HG03159 (cell line): ENCODE measurements around the gene FAM78B.

Source experiments
- ATAC-seq: cut with Tn5 transposase; IDR thresholded peaks from one replicate; pipeline ENCODE4 v1.9.1; 2021; ENCODE audit warnings: mild to moderate bottlenecking, moderate library complexity; ENCODE audit not compliant: unreplicated experiment

The FAM78B gene

DNA sequence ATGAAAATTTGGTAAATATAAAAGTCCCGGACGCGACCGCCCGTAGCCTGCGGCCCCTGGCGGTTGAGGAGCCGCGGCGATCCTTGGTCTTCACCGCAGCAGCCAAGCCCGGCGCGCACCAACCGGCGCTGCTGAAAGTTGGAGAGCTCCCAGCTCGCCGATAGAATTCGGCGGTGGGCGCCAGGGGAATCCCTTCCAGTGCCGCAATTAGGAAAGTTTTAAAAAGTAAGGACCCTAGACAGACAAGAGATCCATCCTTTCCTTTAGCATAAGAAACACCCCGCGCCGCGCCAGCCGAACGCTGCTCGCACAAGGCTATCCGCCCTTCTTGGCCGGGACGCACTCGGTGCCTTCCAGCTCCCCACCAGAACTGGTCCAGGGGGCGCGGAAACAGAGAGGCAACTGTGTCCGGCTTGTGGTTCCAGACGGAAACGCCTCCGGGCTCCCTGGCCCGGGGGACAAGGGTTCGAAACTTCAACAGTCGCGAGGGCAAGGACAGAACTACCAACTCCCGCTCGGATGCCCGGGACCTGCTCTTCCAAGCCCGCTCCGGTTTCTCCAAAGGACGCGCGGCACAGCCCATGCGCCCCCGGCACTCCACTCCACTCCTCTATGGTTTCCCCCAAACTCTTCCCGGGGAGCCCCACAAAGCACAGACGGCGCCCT, 1.7 kb downstream of the FAM78B start:
- ATAC-seq: no peak

DNA sequence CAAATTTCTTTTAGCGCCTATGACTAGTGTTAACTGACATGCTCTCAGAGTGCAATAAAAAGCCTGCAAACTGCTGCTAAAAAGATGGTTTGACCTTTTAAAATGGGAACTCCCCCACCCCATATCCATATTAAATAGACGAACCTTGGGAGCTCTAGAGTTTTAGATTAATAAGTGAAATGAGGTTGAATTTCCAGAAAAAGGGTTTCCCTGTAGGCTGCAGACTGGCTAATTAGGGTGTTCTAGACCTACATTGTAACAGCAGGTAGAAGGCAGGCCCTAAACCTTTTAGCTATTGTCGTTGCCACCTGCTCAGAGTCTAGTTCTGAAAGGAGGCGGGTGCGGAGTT, 2.2 kb downstream of the FAM78B start:
- ATAC-seq: no peak

DNA sequence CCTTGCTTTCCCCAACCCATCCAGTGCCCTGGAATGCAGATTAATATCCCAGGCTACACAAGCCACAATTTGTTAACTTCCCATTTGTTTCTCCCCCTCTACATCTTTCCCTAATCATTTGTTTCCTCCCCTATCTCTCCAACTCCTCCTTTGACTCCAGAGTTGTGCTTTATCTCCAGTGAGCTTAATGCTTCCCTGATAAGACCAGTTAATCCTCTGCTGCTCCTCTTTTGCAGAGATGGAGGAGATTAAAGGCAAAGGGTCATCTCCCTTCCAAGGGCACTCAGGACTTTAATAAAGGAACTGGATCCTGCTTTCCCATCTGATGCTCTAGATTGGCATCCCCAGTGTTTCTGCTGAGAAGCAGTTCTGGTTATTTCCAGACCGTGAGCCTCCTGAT, 7.1 kb downstream of the FAM78B start:
- no peak for ATAC-seq

DNA sequence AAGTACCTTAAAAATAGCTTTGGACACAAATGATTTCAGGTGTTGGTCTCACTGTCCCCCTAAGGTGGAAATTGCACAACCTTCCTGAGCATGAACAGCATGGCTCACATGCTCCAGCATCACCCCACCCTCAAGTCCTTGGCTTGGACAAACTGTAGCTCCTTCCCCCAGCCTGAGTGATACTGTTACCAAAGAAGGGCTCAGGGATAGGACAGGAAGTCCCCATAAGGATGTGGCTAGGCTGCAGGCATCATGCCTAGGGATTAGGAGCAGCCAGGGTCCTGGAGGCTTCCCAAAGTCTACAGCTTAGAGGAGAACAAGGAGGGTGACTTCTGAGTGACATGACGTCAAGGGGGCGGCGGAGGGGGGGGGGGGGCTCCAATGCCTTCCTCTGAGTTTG, 10.1 kb downstream of the FAM78B start:
- no peak for ATAC-seq

DNA sequence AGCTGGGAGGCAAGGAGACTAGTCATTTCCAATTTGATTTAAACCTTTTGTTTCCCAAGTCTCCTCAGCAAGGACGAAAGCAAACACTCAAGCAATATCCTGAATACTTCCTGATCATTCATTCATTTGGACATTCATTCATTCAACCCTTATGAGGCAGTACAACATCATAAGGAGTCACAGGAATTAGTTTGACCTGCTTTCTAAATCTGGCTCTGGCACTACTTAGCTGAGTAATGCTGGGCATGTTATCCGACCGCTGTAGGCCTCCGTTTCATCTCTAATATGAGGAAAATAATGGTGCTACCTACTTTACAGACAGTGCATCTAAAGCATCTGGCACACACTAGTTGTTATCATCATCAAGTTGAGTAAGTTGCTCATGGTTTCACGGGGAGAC, 11.7 kb downstream of the FAM78B start:
- ATAC-seq: no peak

DNA sequence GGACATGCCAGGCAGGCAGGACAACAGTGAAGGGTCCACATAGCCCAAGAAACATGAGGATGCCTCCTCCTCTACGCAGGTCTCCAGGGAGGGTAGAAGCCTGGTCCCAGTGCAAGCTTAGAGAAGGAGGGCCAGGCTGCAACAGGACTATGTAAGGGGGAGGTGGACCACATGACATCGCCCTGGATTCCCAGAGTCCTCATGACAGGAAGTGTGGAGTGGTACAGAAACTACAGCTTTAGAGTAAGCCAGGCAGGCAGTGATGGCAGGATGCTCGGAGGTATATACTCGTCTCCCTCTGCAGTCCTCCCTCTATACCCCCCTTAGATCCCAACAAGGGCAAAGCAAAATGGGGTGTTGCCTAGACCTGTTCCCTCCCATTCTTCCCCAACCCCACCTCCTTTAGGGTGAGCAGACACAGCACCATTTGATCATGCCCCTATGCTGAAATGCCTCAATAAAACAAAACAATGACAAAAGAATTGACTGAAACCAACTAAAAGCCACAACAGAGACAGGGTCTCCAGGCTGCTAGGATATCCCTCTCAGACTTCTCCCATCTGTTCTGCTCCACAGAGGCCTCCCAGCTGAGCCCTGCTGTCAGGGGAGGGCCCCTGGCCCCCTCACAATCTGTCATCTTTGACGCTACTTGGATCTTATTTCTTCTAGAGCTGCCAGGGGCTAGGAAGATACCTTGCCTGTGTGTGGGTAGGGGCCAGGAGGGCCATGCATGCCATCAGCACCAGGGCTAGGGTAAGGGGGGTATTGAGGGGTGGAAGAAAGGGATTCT, 13.1 kb downstream of the FAM78B start:
- ATAC-seq: no peak

DNA sequence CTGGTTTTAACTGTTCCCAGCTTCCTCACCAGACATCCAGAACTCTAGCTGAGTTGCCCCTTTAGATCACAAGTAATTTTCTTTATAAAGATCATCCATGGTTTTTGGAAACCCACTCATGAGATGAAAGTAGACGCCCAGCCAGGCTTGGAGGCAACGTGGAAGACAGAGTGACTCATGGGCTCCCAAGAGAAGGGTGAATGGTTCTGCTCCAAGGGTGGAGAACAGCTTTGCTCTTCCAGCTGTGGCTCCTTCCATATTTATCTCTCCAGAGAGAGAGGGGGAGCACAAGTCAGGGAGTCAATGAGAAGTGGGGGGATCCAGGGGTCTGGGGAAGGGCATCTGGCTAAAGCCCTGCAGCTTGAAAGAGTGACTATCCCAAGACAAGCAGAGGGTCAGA, 13.8 kb downstream of the FAM78B start:
- no peak for ATAC-seq

DNA sequence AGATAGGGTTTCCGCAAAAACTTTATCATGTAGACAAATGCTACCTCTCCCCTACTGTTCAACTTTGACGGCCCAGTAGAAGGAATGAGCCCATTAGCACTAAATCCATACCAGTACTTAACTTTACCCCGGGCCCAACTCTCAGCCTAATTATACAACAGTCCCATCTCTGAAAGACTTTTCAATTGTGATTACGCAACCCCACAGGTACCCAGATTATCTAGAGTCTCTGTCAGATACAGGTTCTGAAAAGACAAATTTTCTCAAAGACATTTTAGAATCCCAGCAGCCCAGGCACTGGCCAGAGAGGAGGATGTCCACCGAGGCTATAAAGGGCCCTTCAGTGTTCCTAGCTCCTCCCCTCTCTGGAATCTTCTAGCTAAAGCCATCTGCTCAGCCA, 15.0 kb downstream of the FAM78B start:
- no peak for ATAC-seq

DNA sequence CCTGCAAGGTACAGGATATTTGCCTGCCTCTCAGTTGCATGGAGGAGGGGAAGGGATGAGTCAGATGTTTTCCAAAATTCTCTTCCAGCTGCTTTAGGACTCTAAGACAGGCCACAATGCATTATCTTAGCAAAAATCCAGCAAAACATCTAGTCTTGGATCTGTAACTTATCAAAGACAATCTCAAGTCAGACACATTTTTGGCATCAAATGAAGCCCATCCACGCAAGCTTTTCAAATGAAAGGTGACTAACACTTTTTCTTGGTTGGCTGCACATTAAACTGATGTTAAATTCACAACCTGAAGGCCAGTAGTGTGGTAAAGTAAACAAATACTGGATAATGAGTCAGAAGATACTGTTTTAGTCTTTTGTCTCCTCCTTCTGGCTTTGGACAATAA, 21.3 kb downstream of the FAM78B start:
- no peak for ATAC-seq

DNA sequence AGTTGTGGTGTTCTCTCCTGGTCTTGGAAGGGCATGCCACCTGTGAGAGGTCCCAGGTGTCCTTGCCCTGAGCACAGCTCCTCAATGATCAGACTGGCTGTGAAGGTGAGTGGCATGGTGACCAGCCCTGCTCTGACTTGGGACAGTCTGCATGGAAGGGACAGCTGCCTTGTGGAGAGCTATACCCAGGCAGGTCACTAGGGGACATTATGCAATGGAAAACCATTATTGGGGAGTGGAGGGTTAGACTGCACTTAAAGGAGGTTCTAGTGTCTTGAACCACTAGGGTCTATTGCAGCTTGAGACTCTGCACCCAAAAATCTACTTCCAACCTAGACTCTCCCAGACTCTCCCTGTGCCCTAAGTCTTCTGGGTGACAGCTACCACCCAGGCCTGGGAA, 24.8 kb downstream of the FAM78B start:
- no peak for ATAC-seq

DNA sequence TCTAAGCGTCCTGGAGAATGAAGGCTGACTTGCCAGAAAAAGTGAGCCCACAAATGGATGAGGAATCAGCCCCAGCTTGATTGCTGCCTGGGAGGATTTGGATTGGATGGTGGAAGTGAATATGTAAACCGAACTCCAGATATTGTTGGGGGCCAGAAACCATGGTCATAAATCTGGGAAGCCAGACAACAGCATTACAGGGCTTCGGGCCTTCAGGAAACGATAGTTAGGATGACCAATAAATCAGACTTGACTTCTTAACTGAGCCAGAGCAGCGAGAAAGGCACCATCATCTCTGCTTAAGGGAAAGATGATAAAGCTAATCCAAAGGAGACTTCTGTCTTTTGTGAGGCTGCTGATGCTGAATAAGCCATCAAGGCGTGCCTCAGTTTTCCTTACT, 26.6 kb downstream of the FAM78B start:
- no peak for ATAC-seq

DNA sequence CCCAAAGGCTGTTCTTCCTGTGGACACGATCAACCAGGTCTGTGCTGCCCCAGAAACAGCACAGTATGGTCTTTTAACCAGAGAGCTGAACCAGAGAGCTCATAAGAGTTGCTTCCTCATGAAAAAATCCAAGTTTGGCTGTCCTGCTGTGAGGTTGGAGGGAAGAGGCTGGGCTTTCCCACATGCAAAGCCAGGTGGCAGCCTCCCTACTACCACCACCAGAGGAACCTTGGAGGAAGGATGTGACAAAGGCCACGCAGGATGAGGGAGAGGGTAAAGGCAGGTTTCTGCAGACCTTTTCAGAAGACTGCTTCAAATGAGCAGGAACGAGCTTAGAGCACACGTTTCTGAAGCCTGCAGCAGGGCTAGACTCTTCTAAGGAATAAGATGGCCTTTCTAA, 27.1 kb downstream of the FAM78B start:
- ATAC-seq: no peak

DNA sequence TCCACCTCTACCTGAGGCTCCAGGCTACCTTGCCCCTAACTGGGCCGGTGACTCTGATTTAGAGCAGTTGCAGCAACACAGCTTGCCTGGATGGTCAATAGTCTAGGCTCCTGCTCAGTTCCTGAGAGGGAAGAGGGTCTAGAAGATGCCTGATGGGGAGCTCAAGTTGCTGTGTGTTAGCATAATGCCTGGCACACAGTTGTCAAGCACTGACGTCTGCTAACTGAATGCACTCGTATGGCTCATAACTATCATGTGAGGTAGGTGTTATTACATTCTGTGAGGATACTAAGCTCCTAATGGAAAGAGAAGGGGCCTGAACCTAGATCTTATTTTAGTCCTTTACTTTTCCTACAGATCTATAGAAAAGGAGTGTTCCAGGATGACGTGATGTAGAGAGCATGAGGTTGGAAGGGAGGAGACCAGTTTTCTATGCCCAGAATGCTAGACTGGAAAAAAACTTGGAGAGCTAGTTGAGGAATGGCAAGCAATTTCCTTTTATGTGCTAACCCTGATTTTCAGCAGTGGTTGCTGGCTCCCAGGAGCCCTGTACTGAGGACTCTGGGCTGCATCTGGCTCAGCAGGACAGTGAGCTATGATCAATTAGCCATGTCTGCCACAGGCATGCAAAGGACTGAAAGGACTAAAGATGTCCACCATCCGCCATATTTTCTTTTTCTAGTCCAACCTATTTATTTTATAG, 30.0 kb downstream of the FAM78B start:
- no peak for ATAC-seq

DNA sequence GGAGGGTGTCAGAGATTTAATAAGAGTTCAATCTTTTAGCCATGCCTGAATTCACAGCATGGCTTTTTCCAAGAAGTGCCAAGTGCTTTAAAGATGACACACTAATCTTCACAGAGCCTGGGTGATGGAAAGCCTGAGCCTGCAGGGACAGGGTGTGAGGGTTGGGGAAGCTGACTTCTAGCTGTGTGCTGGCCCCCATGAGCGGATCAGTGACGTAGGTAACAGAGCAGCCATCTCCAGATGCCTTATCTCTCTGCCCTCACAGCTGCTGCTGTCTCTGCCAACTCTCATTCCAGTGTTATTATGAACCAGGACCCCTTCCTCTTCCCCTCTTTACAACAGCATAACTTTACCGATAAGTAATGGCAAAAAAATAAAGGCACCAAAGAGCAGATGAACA, 30.6 kb downstream of the FAM78B start:
- no peak for ATAC-seq

DNA sequence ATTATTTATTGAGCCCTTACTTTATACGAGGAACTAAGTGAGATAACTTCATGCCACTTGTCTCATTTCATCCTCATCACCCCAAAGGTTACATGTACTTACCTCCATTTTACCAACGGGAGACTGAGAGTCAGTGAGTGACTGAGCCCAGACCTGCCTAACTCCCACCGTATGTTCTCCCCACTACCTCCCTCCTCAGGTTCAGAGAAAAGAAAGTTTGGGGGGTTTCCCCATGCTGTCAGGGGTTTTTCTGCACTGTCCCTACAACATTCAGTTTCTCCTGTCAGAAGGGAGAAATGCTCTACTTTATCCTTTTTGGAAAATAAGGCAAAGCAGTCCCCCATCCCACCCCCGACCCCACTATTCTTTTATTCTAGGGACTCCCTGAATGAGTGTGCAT, 32.9 kb downstream of the FAM78B start:
- ATAC-seq: no peak

DNA sequence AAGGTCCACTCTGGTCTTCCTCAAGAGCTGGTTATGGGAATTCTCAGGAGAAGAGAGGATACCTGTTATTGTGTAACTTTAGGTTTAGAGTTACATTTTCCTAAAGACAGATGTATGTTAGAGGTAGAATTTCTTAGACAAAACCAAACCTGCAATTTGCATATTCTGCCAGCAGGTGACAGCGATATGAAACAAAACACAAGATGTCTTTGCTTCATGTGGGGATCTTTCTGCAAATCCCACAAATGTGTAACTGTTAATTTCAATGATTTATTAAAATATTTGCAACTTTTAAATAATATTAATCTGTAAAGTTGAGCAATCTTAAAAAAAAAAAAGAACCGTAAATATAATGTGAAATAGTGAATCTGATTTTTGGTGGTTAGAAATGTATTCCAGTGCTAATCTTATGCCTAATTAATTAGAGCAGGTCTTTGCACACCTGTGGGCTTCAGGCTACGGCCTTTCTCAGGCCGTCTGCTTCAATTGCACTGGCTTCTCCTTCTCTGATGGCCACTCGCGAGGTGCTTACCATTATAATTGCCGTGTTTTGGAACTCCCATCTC, 33.4 kb downstream of the FAM78B start:
- no peak for ATAC-seq

DNA sequence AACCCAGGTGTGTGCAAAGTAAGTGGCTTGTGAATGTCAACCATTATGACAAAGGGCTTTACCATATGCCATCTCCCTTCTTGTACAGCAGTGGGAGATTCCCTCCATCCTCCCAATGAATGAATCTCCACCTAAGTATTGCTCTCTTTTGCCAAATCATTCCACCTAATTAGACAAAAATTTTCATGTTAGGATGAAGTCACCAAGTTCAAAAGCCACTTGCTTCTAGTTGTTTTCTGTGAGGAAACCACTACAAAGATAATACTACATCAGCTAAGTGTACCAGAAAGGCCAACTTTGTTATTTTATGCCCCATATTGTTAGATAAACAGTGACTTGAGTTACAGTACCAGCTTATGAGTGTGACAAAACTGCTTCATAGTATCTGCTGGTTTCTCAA, 34.3 kb downstream of the FAM78B start:
- no peak for ATAC-seq

DNA sequence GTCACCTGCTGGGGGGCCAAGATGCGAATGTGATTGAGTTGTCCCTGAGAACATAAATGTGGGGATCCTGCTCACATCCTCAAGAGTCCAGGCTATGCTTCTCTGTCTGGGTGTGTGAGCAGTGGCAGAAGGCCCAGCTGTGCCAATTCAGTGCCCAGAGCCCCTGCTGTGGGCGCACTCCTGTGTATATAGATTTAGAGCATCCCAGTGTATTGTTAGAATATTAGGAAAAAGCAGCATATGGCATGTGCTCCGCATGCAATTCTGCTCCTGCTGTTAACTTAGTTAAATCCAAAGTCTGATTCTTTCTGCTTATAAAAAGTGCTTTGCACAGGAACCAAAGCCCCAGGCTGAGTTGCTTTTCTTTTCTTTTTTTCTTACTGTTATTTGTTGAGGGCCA, 37.8 kb downstream of the FAM78B start:
- no peak for ATAC-seq

DNA sequence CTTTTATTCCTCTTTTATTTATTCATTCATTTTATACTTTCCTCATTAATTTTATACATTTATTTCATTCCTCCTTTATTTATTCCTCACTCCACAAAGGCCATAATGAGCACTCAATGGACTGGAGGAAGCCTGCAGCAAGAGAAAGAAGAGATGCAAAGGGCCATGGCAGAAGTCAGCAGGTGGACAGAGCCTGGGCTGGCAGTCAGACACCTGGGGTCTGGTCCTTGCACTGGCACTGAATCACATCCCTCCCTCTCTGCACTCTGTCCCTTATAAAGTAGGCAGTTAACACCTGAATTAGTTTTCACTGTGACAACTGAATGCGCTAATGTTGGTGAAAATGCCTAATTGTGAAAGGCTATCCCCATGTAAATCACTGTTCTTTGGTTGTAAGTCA, 38.6 kb downstream of the FAM78B start:
- no peak for ATAC-seq

DNA sequence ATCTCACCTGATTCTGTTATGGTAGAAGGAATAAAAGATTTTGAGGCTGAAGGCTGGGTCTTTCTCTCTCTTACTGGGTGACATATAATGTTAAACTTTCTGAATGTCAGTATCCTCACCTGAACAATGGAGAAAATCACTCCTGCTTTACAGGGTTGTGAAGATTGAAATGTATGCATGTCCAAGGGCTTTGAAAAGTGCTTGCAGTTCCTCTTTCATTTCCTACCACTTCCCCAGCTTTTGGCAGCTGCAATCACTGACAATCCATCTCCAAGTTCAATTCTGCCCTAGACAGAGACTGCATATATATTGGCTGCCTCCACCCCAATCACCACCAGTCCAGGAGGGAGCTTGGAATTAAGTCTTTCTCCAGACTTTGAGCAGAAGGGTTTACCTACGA, 39.8 kb downstream of the FAM78B start:
- ATAC-seq: peak; percentile 55

DNA sequence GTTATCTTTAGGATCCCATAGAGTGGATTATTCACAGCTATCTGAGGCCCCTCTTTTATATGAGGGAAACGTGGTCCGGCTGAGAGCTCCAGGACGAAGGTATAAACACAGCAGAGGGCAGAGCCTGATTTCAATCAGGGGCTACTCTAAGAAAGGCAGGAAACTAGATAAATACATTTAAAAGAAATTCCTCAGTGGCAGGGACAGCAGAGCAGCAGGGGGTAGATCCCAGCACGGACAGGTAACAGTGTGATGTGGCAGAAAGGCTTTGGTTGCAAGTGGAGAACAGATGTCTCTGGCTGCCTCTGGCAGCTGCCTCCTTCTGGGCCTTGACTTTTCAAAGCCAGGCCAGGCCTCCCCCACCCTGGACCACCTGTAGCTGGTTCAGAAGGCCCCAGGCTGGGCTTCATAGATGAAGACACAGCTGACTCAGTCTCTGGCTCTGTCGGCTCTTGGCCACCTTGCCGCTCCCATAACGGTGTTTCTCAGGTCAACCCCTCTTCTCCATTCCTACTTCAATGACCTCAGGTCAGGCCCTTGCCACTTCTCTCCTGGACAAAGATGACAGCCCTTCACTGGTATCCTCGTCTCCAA, 43.8 kb downstream of the FAM78B start:
- ATAC-seq: no peak

DNA sequence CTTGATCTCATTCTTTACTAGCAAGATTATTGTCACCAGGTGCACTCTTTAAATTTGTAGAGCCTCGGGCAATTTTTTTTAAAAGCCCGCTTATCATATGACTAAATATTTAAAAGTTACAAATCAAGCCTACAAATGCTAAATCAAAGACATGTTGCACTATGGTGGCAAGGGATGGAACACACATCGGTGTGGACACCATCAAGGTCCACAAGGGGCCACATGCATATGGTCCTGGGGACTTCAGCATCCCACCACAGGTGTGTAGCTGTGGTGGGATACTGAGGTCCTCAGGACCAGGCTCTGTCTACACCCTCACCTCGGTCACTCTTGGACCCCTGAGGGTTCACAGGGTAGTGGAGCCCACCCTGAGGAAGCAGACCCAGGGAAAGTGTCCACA, 45.8 kb downstream of the FAM78B start:
- ATAC-seq: no peak
